Lower leg skin (tissue), 3 donors: Measurements from ENCODE around the gene FAM234A.

Source experiments
- CTCF ChIP-seq, 3 donors: fragments of 450-650 bp; IDR thresholded peaks; one replicate each; pipeline ENCODE4 v1.5.1; 2016; ENCODE audit warnings: antibody characterized with exemption in 3 of 3, mild to moderate bottlenecking in 3 of 3, moderate library complexity in 2 of 3
- POLR2A ChIP-seq, 2 donors: fragments of 450-650 bp; IDR thresholded peaks; one replicate each; pipeline ENCODE4 v1.6.1; 2016 to 2017; ENCODE audit warnings: antibody characterized with exemption in 2 of 2, mild to moderate bottlenecking in 1 of 2, moderate library complexity in 1 of 2

GRCh38 chr16:301235-301634, 66.6 kb downstream of the FAM234A start:
- no peak for TF ChIP-seq CTCF (IDR thresholded peaks at IDR 0.05)
- TF ChIP-seq POLR2A (IDR thresholded peaks at IDR 0.05): no peak
